ENCODE results near the gene TBC1D22A.

DNA sequence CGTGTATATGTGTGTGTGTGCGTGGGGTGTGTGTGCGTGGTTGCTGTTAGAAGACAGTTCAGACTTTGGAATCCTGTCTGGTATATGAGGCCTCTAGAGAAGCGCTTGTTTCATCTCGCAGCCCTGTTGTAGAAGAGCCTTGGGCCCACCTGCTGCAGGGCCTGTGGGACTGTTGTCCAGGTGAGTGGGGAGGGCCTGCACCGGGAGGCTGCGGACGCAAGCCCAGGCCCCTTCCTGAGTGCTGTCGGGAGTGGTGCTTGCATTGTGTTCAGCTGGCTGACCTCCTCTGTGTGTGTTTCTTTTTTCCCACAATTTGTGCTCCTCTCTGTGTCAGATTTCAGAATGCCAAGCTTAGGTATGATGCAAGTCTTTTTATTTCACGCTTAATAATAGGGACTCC is 128.4 kb downstream of the TBC1D22A start:
- TF ChIP-seq CTCF (IDR thresholded peaks at IDR 0.05; ENCODE audit: low read length) (no peak), EZH2 (IDR thresholded peaks at IDR 0.05; ENCODE audit: borderline replicate concordance, low read length) (no peak)
